Smooth muscle cell (in vitro differentiated cells): ENCODE results near the gene ATP5PF. TPM values are rescaled to one million over a fixed set of nuclear protein-coding genes. Genes with fewer than 3 reads are reported as not detected.
"Not testable (repeated sequence)": the region's sequence is repeated elsewhere in the genome, so short reads cannot be mapped to it uniquely, and the experiment has no call there.

Source experiments
- DNase-seq: peaks from one replicate; lab custom pipeline; 2025; ENCODE audit not compliant: unreplicated experiment; lab: John Stamatoyannopoulos, UW
- H2AFZ ChIP-seq: fragments of 200-600 bp; sonication (generic); 2 replicates; pipeline ENCODE4 v1.6.0; 2016; ENCODE audit warnings: antibody characterized with exemption, low read depth, mild to moderate bottlenecking
- H3F3A ChIP-seq: fragments of 200-600 bp; sonication (generic); 2 replicates; pipeline ENCODE4 v1.6.0; 2017; ENCODE audit warnings: antibody characterized with exemption, low read depth
- H3K27ac ChIP-seq: fragments of 200-600 bp; sonication (generic); 2 replicates; pipeline ENCODE4 v1.5.1; 2016; ENCODE audit warnings: low read depth, mild to moderate bottlenecking
- H3K27me3 ChIP-seq: fragments of 200-600 bp; sonication (generic); 2 replicates; pipeline ENCODE4 v1.6.1; 2016; ENCODE audit warnings: low read depth, mild to moderate bottlenecking
- H3K36me3 ChIP-seq: fragments of 200-600 bp; sonication (generic); 2 replicates; pipeline ENCODE4 v1.5.1; 2016; ENCODE audit warnings: low read depth
- H3K4me1 ChIP-seq: fragments of 200-600 bp; sonication (generic); 2 replicates; pipeline ENCODE4 v1.5.1; 2016; ENCODE audit warnings: low read depth
- H3K4me2 ChIP-seq: fragments of 200-600 bp; sonication (generic); 2 replicates; pipeline ENCODE4 v1.6.0; 2016; ENCODE audit warnings: mild to moderate bottlenecking
- H3K4me3 ChIP-seq: fragments of 200-600 bp; sonication (generic); 2 replicates; pipeline ENCODE4 v1.5.1; 2016; ENCODE audit warnings: mild to moderate bottlenecking
- H3K79me2 ChIP-seq: fragments of 200-600 bp; sonication (generic); 2 replicates; pipeline ENCODE4 v1.6.0; 2016; ENCODE audit warnings: low read depth, mild to moderate bottlenecking
- H3K9ac ChIP-seq: fragments of 200-600 bp; sonication (generic); 2 replicates; pipeline ENCODE4 v1.6.0; 2016; ENCODE audit warnings: low read depth
- H3K9me3 ChIP-seq: fragments of 200-600 bp; sonication (generic); replicated peaks from 2 replicates; pipeline ENCODE4 v1.5.1; 2016; ENCODE audit warnings: low read depth
- H4K20me1 ChIP-seq: fragments of 200-600 bp; sonication (generic); 2 replicates; pipeline ENCODE4 v1.6.0; 2016; ENCODE audit warnings: low read depth
- WGBS: methylation state at CpG from one replicate; pipeline ENCODE4 v1.1.7; 2016; ENCODE audit warnings: low lambda C conversion rate; 5-methylcytosine and 5-hydroxymethylcytosine counted together
- polyA plus RNA-seq: library from polyadenylated mRNA; unstranded; fragments of >200 nt; fragmentation: Nextera tagmentation; extraction: Ambion mirVana; gene quantifications from 2 replicates; pipeline ENCODE4 v1.2.1, GENCODE V29; 2016
- total RNA-seq: library from RNA; depleted of rRNA; stranded (reverse); fragments of >200 nt; gene quantifications from 2 replicates; pipeline ENCODE4 v1.2.3, GENCODE V29; 2014
- TF ChIP-seq, protein P1 (sequence below): fragments of 200-600 bp; sonication (generic); IDR thresholded peaks from 2 replicates; pipeline ENCODE4 v1.5.1; 2017; ENCODE audit warnings: borderline replicate concordance, mild to moderate bottlenecking, antibody characterized with exemption; ENCODE audit not compliant: insufficient read depth, poor library complexity, severe bottlenecking

ATP5PF gene
- total and polyA plus RNA-seq, 2 experiments from 2014 or later: 127 to 304 TPM

- H3K36me3 ChIP-seq: peaks cover 26% of the 10 kb centered on the region
- H3K4me1 ChIP-seq: no peaks in the 10 kb centered on the region
- no peak for DNase-seq
- H4K20me1 ChIP-seq: peaks cover 18% of the 10 kb centered on the region
- no peaks in the 10 kb centered on the region for H3F3A ChIP-seq
- H3K9me3 ChIP-seq: no peaks in the 10 kb centered on the region
- no peaks in the 10 kb centered on the region for H3K27me3 ChIP-seq
- H3K4me2 ChIP-seq: no peak overlapping the region
- TF ChIP-seq, protein P1, sequence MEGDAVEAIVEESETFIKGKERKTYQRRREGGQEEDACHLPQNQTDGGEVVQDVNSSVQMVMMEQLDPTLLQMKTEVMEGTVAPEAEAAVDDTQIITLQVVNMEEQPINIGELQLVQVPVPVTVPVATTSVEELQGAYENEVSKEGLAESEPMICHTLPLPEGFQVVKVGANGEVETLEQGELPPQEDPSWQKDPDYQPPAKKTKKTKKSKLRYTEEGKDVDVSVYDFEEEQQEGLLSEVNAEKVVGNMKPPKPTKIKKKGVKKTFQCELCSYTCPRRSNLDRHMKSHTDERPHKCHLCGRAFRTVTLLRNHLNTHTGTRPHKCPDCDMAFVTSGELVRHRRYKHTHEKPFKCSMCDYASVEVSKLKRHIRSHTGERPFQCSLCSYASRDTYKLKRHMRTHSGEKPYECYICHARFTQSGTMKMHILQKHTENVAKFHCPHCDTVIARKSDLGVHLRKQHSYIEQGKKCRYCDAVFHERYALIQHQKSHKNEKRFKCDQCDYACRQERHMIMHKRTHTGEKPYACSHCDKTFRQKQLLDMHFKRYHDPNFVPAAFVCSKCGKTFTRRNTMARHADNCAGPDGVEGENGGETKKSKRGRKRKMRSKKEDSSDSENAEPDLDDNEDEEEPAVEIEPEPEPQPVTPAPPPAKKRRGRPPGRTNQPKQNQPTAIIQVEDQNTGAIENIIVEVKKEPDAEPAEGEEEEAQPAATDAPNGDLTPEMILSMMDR: no peak
- H2AFZ ChIP-seq: no peak overlapping the region
- 92% methylated on average over 3 of the region's 3 CpGs for WGBS
- no peak overlapping the region for H3K4me3 ChIP-seq
- no peak overlapping the region for H3K27ac ChIP-seq
- no peak overlapping the region for H3K9ac ChIP-seq
- no peaks in the 10 kb centered on the region for H3K79me2 ChIP-seq
These were observed 12.7 kb downstream of the ATP5PF start for GRCh38 chr21:25721987-25722386.

DNA sequence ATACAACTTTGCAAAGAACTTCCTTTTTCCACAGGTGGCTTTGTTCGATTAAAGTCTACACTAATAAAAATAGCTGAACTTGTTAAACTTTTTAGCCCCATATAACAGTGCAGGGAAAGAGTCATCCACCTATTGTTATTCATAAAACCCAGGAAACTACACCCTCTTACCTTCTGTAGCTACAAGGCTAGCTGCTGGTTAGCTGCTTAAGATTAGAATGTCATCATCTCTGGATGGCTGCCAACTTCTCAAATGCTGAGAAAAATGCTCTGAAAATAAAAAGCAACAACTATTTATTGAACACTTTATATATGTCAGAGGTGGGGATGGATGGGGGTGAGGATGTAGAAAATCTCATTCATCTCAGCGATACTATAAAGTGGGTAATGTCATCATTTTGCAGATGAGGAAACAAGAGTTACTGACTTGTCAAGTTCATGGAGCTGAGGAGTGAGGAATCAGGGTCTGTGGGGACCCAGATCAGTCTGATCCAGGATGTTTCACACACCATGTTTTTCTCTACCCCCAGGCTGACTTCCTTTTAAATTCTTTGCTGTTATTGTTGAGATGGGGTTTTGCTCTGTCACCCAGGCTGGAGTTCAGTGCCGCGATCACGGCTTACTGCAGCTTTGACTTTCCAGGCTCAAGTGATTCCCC, 17.1 kb downstream of the ATP5PF start:
- Histone ChIP-seq H3F3A (no peaks in the 10 kb centered on the region), H3K36me3 (no peaks in the 10 kb centered on the region), H3K9ac (no peak overlapping the region), H3K27me3 (no peaks in the 10 kb centered on the region), H3K9me3 (no peaks in the 10 kb centered on the region), H3K4me1 (no peaks in the 10 kb centered on the region), H3K4me2 (no peak overlapping the region), H3K79me2 (no peaks in the 10 kb centered on the region), H3K27ac (no peak overlapping the region), H4K20me1 (peaks cover 5% of the 10 kb centered on the region), H2AFZ (no peak overlapping the region), H3K4me3 (no peak overlapping the region)
- WGBS: 93% methylated on average over 5 of the region's 5 CpGs
- TF ChIP-seq, protein P1: no peak
- no peak for DNase-seq

GRCh38 chr21:25714066-25714465, 20.6 kb downstream of the ATP5PF start:
- H3F3A ChIP-seq, H3K27ac ChIP-seq, H3K9me3 ChIP-seq, H3K79me2 ChIP-seq, H3K4me1 ChIP-seq, H2AFZ ChIP-seq, H3K4me3 ChIP-seq, H3K9ac ChIP-seq, H3K4me2 ChIP-seq, H3K27me3 ChIP-seq, DNase-seq, H3K36me3 ChIP-seq, H4K20me1 ChIP-seq: not testable (repeated sequence)
- 96% methylated on average over 10 of the region's 10 CpGs for WGBS

GRCh38 chr21:25710550-25710949, 24.2 kb downstream of the ATP5PF start:
- no peaks in the 10 kb centered on the region for H3K79me2 ChIP-seq
- WGBS: 91% methylated on average over 5 of the region's 5 CpGs
- H3K9me3 ChIP-seq: no peaks in the 10 kb centered on the region
- H3K27me3 ChIP-seq: no peaks in the 10 kb centered on the region
- H3K36me3 ChIP-seq: no peaks in the 10 kb centered on the region
- H3K4me2 ChIP-seq: no peak overlapping the region
- no peak overlapping the region for H3K4me3 ChIP-seq
- no peak overlapping the region for H2AFZ ChIP-seq
- H3K4me1 ChIP-seq: no peaks in the 10 kb centered on the region
- no peaks in the 10 kb centered on the region for H3F3A ChIP-seq
- no peak overlapping the region for H3K9ac ChIP-seq
- TF ChIP-seq, protein P1: no peak
- H4K20me1 ChIP-seq: no peaks in the 10 kb centered on the region
- H3K27ac ChIP-seq: no peak overlapping the region
- no peak for DNase-seq
